SH-SY5Y (cell line): Measurements from ENCODE around the gene FMNL3.

ENCODE experiments used
- GATA2 ChIP-seq: IDR thresholded peaks from 2 replicates; pipeline ENCODE4 v1.6.1; 2011; ENCODE audit warnings: mild to moderate bottlenecking, low read depth, low read length
- GATA3 ChIP-seq: IDR thresholded peaks from 2 replicates; pipeline ENCODE4 v1.6.1; 2011; ENCODE audit warnings: low read depth, mild to moderate bottlenecking, low read length, moderate library complexity

The FMNL3 gene

GRCh38 chr12:49730050-49730449 is 22.8 kb upstream of the FMNL3 start:
- no peak for TF ChIP-seq GATA2
- no peak for TF ChIP-seq GATA3

- no peak for TF ChIP-seq GATA2
Observed at GRCh38 chr12:49728446-49728845, 21.2 kb upstream of the FMNL3 start.

GRCh38 chr12:49720214-49720613 is 13.0 kb upstream of the FMNL3 start:
- TF ChIP-seq GATA2 (no peak), GATA3 (no peak)

GRCh38 chr12:49716553-49716952 is 9.3 kb upstream of the FMNL3 start:
- TF ChIP-seq GATA3: no peak
- no peak for TF ChIP-seq GATA2

- TF ChIP-seq GATA3 (no peak), GATA2 (no peak)
Observed at GRCh38 chr12:49708851-49709250, 1.6 kb upstream of the FMNL3 start.

GRCh38 chr12:49707812-49708147 is 575 bp upstream of the FMNL3 start:
- TF ChIP-seq GATA2 (no peak), GATA3 (no peak)

- no peak for TF ChIP-seq GATA3
- no peak for TF ChIP-seq GATA2
Observed at GRCh38 chr12:49706351-49707127, 666 bp downstream of the FMNL3 start.

GRCh38 chr12:49705479-49706134 is 1.6 kb downstream of the FMNL3 start:
- TF ChIP-seq GATA3: no peak

GRCh38 chr12:49703647-49704137 is 3.5 kb downstream of the FMNL3 start:
- no peak for TF ChIP-seq GATA2
- no peak for TF ChIP-seq GATA3

GRCh38 chr12:49702676-49703215 is 4.5 kb downstream of the FMNL3 start:
- TF ChIP-seq GATA2 (no peak), GATA3 (no peak)

GRCh38 chr12:49702009-49702408 is 5.2 kb downstream of the FMNL3 start:
- TF ChIP-seq GATA3 (no peak), GATA2 (no peak)

GRCh38 chr12:49698619-49699545 is 8.3 kb downstream of the FMNL3 start:
- TF ChIP-seq GATA3: no peak
- no peak for TF ChIP-seq GATA2

- TF ChIP-seq GATA3 (no peak), GATA2 (no peak)
Observed at GRCh38 chr12:49697808-49698207, 9.4 kb downstream of the FMNL3 start.

- TF ChIP-seq GATA3: 0 out of 2 replicates have a peak, but pooled peaks have one; percentile 15
- no peak for TF ChIP-seq GATA2
Observed at GRCh38 chr12:49696723-49697122, 10.5 kb downstream of the FMNL3 start.

GRCh38 chr12:49693931-49694444 is 13.2 kb downstream of the FMNL3 start:
- TF ChIP-seq GATA3: no peak
- TF ChIP-seq GATA2: no peak
